RKO (cell line): ENCODE results near the gene ZBTB49.

ENCODE experiments used
- DNase-seq: peaks from one replicate; pipeline ENCODE4 v3.0.0-alpha.2; 2016; ENCODE audit warnings: low spot score

ZBTB49 gene

DNA sequence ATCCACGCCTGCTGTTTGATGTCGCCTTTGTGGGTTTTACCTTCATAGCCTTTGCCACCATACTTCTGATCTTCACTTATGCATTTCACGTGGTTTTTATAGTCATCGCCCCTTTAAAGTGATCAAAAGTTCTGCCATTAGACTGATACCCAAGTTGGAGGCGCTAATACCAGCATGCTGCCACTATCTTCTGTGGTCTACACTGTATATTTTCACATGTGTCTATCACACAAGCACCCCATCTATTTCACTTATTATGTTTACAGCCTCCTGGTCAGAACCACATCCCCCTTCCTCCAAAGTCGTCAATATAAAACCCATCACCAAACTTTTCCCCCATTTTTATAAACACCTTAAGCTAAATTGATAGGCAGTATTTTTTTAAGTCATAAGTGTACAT is 8.3 kb upstream of the ZBTB49 start:
- DNase-seq: no peak

- DNase-seq: no peak
These were observed 5.0 kb upstream of the ZBTB49 start for GRCh38 chr4:4284827-4285618.

DNA sequence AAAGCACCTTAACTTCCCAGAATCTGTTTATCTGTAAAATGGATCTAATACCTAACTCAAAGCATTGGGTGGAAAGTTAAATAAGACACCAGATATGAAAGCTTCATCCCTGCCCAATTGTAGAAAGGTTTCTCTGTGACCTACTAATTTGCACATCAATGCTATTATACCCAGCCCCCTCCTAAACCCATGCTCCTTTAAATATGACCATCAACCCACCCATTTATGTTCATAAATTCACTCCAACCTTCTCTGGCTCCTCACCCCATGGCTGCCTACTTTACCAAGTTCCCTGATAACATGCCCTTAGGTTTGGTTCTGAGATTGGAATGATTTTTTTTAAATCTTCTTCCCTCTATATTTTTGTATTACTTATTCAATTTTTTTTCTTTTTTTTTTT is 2.0 kb upstream of the ZBTB49 start:
- DNase-seq: no peak

DNA sequence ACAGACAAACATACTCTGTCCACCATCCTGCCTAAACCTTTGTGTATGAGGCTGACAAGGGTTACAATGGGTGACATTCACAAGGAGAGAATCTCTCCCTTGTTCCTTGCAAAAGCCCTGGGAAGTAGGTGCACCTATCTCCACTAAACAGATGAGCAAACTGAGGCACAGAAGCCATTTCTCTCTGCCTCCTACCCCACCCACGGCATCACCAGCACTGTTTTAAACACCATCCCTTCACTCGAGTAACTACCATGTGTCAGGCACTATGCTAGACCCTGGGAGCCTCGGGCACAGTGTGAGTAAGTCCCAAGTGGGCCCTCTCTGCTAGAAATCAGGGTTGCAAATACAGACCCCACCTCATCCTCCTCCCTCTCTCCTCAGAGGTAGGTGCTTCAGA is 996 bp upstream of the ZBTB49 start:
- DNase-seq: peak; percentile 29

GRCh38 chr4:4289597-4289940 is 482 bp upstream of the ZBTB49 start:
- DNase-seq: peak; percentile 35

DNA sequence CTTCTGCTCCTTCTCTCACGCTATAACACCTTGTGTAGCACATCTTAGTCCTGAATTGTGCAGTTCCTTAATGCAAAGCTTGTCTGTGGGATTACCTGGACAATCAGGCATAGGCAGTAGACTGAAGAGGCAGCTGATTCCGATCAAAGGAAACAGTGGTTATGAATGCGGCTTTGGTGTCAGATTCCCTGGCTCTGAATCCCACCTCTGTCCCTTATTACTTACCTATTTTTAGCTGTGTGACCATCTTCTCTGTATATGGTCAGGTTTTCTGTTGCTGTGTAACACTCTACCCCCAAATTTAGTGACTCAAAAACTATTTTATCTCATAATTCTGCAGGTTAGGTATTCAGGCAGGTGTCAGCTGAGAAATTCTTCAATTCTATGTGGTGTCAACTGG is 3.2 kb downstream of the ZBTB49 start:
- DNase-seq: no peak

DNA sequence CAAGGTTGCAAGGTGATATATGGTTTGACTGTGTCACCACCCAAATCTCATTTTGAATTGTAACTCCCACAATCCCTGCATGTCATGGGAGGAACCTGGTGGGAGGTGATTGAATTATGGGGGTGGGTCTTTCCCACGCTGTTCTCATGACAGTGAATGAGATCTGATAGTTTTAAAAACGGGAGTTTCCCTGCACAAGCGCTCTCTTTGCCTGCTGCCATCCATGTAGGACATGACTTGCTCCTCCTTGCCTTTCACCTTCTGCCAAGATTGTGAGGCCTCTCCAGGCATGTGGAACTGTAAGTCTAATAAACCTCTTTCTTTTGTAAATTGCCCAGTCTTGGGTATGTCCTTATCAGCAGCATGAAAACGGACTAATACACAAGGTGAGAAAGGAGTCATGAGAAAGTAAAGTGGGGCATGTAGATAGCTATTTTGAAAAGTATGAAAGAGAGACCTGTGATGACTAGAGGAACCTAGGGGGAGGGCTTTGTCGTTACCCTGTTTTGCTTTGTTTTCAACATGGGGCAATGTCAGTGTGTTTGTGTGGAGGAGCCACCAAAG is 6.3 kb downstream of the ZBTB49 start:
- DNase-seq: no peak

GRCh38 chr4:4299006-4299405 is 9.0 kb downstream of the ZBTB49 start:
- no peak for DNase-seq

- no peak for DNase-seq
These were observed 11.9 kb downstream of the ZBTB49 start for GRCh38 chr4:4302001-4302400.

GRCh38 chr4:4302416-4302815 is 12.4 kb downstream of the ZBTB49 start:
- DNase-seq: no peak

GRCh38 chr4:4306920-4307319 is 16.9 kb downstream of the ZBTB49 start:
- no peak for DNase-seq

DNA sequence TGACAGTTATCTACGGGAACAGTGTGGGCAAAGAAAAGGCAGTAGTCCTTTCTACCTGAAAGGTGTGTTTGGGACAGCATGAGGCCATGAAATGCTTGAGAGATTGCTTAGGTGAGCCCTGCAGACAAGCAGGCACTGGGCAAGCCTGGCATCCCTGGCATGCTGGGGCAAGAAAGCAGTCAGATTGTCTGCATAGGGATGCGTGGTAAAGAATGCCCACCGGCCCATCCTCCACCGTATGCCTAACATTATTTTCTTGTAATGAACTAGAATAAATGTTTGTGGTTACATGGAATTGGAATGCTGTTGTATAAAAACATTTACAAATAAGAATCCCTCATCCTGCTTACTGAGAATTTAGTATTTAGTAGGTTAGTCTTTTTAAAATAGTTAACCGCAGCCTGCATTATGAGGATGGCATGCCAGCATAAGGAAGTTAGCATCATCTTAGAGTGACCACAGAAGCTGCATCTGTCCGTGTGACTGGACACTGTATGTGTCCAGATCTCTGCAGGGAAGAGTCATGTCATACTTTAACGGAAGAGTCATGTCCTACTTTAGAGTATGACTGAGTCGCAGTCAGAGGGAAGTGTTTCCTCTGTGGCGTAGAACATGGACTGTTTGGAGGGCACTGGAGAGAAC is 18.9 kb downstream of the ZBTB49 start:
- DNase-seq: peak; percentile 33

DNA sequence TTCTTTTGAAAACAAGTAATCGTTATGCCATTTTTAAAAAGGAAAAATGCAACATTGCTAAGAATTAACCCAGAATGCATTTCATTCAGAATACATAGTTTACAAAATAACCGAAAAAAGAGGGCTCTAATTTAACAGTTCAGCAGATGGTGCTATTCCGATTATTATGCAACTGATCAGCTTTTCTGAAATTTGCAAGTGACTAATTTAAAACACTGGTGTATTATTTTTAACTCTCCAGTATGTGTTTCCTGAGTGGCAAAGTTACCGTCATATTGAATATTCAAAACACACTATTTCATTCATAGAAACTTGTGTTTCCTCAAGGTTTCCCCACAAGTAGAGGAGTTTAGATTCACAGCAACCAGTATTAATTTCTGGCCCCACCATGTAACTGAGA is 21.1 kb downstream of the ZBTB49 start:
- no peak for DNase-seq

DNA sequence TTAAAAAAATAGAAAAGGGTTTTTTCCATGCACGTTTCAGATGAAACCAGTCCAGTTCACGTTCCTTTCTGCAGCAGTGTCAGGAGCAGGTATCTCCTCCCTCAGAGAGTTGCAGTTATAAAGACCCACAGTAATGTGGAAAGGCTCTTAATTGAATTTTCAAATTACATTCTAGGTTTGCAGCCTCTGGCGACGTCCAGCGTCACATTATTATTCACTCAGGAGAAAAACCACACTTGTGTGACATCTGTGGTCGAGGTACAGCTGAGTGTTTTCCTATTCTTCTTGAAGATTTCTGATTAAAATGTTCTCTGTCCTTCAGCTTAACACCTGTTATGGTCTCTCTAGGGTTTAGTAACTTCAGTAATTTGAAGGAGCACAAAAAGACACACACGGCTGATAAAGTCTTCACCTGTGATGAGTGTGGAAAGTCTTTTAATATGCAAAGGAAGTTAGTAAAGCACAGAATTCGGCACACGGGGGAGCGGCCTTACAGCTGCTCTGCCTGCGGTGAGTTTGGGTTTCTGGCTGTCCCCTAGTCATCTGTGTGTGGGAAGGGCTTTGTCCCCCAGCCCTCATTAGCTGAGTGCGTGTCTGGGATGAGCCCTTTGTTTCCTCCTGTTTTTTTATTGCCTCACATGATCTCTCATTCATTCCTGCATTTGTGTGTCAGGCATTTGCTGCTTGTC is 25.6 kb downstream of the ZBTB49 start:
- no peak for DNase-seq

DNA sequence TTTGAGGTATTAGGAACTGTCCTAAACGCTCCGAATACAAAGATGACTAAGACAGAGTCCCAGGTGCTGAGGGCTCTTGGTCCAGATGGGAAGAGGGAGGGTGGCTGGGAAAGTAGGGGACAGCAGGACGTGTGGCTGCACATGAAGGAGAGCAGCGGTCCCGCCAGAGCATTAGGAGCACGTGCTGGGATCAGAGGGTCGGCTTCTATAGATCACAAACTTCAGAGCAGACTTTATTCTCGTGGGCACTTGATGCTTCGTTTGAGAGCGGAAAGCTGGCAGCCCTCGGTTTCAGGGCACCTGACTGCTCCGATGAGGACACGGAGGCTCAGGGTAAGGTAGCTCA is 26.1 kb downstream of the ZBTB49 start:
- DNase-seq: no peak

- no peak for DNase-seq
These were observed 27.6 kb downstream of the ZBTB49 start for GRCh38 chr4:4317496-4318232.

- DNase-seq: no peak
These were observed 30.5 kb downstream of the ZBTB49 start for GRCh38 chr4:4320528-4320927.

DNA sequence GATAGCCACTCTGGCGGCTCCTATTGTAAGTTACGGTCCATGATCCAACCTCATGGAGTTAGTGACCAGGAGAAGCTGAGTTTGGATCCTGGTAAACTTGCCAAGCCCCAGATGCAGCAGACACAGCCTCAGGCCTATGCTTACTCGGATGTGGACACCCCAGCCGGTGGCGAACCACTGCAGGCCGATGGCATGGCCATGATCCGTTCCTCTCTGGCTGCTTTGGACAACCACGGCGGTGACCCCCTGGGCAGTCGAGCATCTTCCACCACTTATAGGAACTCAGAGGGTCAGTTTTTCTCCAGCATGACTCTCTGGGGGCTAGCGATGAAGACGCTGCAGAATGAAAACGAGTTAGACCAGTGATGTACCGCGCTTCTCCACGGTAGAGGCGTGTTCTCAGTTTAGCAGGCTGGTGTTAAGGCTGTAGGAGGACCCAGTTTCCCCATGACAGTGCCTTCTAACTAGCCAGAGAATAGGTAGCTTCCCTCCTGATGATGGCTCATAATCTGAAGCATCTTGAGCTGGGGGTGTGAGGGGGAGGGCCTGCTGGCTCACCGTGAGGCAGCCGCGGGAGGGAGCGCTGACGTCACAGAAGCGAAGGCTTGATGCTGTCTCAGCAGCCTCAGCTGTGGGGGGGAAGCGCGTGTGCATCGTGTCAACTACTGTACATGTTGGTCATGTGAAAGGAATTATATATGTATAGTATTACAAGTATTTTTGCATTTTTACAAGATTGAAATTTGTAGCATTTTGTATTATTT is 31.1 kb downstream of the ZBTB49 start:
- DNase-seq: no peak

GRCh38 chr4:4321951-4322688 is 32.1 kb downstream of the ZBTB49 start:
- no peak for DNase-seq

- no peak for DNase-seq
These were observed 33.9 kb downstream of the ZBTB49 start for GRCh38 chr4:4323705-4324534.
